Measurements from ENCODE around the gene OR2W1.

Gene OR2W1

DNA sequence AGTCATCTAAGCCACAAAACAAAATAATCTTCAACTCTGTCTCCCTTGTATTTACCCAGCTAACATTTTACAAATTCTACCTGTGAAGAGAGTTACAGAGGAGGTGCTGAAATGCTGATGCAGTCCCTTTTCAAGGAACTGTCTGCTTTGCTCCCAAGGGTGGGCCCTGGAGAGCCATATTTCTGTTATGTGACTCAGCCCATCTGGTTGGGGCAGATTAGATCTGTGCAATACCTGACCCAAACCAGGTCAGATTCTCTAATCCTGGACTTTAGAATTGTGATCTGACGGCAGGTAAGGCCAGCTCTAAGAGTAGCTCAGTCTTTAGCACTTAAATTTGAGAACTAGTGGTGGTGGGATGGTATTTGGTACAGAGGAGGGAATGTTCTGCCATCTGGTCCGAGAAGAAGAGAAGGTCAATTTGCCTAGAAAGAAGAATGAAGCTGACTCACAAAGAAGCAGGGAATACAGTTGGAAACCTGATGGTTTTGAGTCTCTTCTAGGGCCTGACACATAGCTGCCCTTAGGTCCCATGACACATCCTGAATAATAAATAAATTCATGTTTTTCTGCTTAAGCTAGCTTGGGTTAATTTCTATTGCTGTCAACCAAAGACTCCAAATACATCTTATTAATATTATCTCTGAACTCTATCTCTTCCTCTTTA lies 48.0 kb downstream of the OR2W1 start:
- no peak for DNase-seq

DNA sequence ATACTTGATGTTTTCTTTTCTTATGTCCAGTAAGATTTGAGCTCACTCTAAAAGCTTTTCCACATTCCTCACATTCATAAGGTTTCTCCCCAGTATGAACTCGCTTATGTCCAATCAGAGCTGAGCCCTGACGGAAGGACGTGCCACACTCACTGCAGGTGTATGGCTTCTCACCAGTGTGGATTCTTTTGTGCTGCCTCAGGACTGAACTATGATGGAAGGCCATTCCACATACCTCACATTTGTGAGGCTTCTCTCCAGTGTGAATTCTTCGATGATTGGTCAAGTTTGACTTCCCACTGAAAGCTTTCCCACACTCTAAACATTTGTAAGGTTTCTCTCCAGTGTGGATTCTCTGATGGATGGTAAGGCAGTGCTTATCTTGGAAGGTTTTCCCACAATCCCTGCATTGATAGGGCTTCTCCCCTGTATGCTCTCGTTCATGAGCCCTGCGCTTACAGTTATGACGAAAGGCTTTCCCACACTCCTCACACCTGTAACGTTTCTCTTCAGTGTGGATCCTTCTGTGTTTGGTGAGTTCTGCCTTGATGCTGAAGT lies 49.8 kb downstream of the OR2W1 start:
- no peak for DNase-seq
